ENCODE results near the gene EDARADD.

EDARADD gene

GRCh38 chr1:236419502-236419901 lies 25.4 kb downstream of the EDARADD start:
- TF ChIP-seq CTCF (conservative IDR thresholded peaks at IDR 0.05; ENCODE audit: low read length), result no peak
- no peak for DNase-seq (ENCODE audit: low read depth)
- H3K4me3 ChIP-seq (ENCODE audit: low read length), result no peak overlapping the region

- H3K4me3 ChIP-seq (ENCODE audit: low read length), result no peak overlapping the region
- TF ChIP-seq CTCF (conservative IDR thresholded peaks at IDR 0.05; ENCODE audit: low read length), result no peak
- DNase-seq (ENCODE audit: low read depth), result peak; percentile 30
These were observed 26.9 kb downstream of the EDARADD start for GRCh38 chr1:236421022-236421421.

GRCh38 chr1:236421850-236422516 lies 27.9 kb downstream of the EDARADD start:
- TF ChIP-seq CTCF (conservative IDR thresholded peaks at IDR 0.05; ENCODE audit: low read length), result no peak
- DNase-seq (ENCODE audit: low read depth), result no peak
- no peak overlapping the region for H3K4me3 ChIP-seq (ENCODE audit: low read length)

GRCh38 chr1:236422517-236422876 lies 28.4 kb downstream of the EDARADD start:
- no peak for TF ChIP-seq CTCF (conservative IDR thresholded peaks at IDR 0.05; ENCODE audit: low read length)
- no peak overlapping the region for H3K4me3 ChIP-seq (ENCODE audit: low read length)
- DNase-seq (ENCODE audit: low read depth), result no peak

GRCh38 chr1:236425031-236425663 lies 31.1 kb downstream of the EDARADD start:
- DNase-seq (ENCODE audit: low read depth), result no peak
- no peak for TF ChIP-seq CTCF (conservative IDR thresholded peaks at IDR 0.05; ENCODE audit: low read length)
- no peak overlapping the region for H3K4me3 ChIP-seq (ENCODE audit: low read length)

- DNase-seq (ENCODE audit: low read depth), result no peak
- H3K4me3 ChIP-seq (ENCODE audit: low read length), result no peak overlapping the region
- no peak for TF ChIP-seq CTCF (conservative IDR thresholded peaks at IDR 0.05; ENCODE audit: low read length)
These were observed 32.1 kb downstream of the EDARADD start for GRCh38 chr1:236426215-236426614.

GRCh38 chr1:236429715-236430274 lies 35.7 kb downstream of the EDARADD start:
- no peak for TF ChIP-seq CTCF (conservative IDR thresholded peaks at IDR 0.05; ENCODE audit: low read length)
- no peak overlapping the region for H3K4me3 ChIP-seq (ENCODE audit: low read length)
- no peak for DNase-seq (ENCODE audit: low read depth)
